H1 (cell line): ENCODE data around the gene FASN. TPM values are rescaled to one million over a fixed set of nuclear protein-coding genes. Genes with fewer than 3 reads are reported as not detected.

Experiments
- CTCF ChIA-PET: fragments of 300-600 bp; sonication (Branson Sonifier 250); formaldehyde crosslinking; loops from one replicate; lab custom pipeline; 2021; ENCODE audit not compliant: partially characterized antibody; lab: Charles Lee
- POLR2A ChIA-PET: fragments of 300-600 bp; sonication (Branson Sonifier 250); formaldehyde crosslinking; loops from one replicate; lab custom pipeline; 2021; ENCODE audit warnings: inconsistent platforms; ENCODE audit not compliant: partially characterized antibody; lab: Charles Lee
- DNase-seq, 2 experiments: peaks; one replicate each; pipeline versions ENCODE4 v3.0.0 to v3.0.0-alpha.2; 2010 to 2022; ENCODE audit warnings: low spot score in 2 of 2, low read depth in 1 of 2, mixed read lengths in 1 of 2
- FAIRE-seq: peaks from 2 replicates; lab custom pipeline; 2011; peaks lifted over from hg19 to GRCh38; lab: Jason Lieb, UNC
- H2AFZ ChIP-seq: 2 replicates; pipeline ENCODE4 v1.8.1; 2012; ENCODE audit warnings: low read length, inconsistent platforms
- H2AK5ac ChIP-seq: 2 replicates; pipeline ENCODE4 v1.6.1; 2013; ENCODE audit warnings: low read depth, low read length
- H2BK120ac ChIP-seq: replicated peaks from 2 replicates; pipeline ENCODE3; 2013; ENCODE audit warnings: low read depth, low read length, inconsistent platforms
- H2BK12ac ChIP-seq: 2 replicates; pipeline ENCODE4 v1.6.1; 2013; ENCODE audit warnings: low read depth, low read length
- H2BK15ac ChIP-seq: 2 replicates; pipeline ENCODE4 v1.6.1; 2013; ENCODE audit warnings: low read length
- H2BK20ac ChIP-seq: 2 replicates; pipeline ENCODE4 v1.6.1; 2013; ENCODE audit warnings: low read length
- H2BK5ac ChIP-seq: 2 replicates; pipeline ENCODE4 v1.6.1; 2013; ENCODE audit warnings: low read depth, low read length
- H3K14ac ChIP-seq: 2 replicates; pipeline ENCODE4 v1.6.1; 2013; ENCODE audit warnings: inconsistent platforms; ENCODE audit not compliant: insufficient read length
- H3K18ac ChIP-seq: 2 replicates; pipeline ENCODE4 v1.6.1; 2013; ENCODE audit warnings: low read length; ENCODE audit errors: extremely low read depth
- H3K23ac ChIP-seq: 2 replicates; pipeline ENCODE4 v1.6.1; 2013; ENCODE audit warnings: inconsistent platforms; ENCODE audit not compliant: insufficient read length
- H3K23me2 ChIP-seq: 2 replicates; pipeline ENCODE4 v1.6.1; 2013; ENCODE audit warnings: low read depth, low read length
- H3K27ac ChIP-seq: 2 replicates; pipeline ENCODE4 v1.6.1; 2011; ENCODE audit warnings: low read depth, low read length, inconsistent platforms
- H3K27me3 ChIP-seq, 4 experiments: replicated peaks in 1 of 4; 1 replicate in 1 of 4; 2 replicates in 3 of 4; pipeline versions ENCODE4 v1.6.1 to v1.8.1; 2011 to 2013; ENCODE audit warnings: low read length in 3 of 4, mild to moderate bottlenecking in 3 of 4, inconsistent platforms in 2 of 4, mixed read lengths in 2 of 4, moderate library complexity in 1 of 4; ENCODE audit not compliant: control insufficient read depth in 3 of 4, insufficient read depth in 3 of 4; ENCODE audit errors: extremely low read depth in 1 of 4
- H3K36me3 ChIP-seq, 4 experiments: 2 replicates each; pipeline versions ENCODE4 v1.6.1 to v1.8.1; 2011 to 2013; ENCODE audit warnings: mild to moderate bottlenecking in 4 of 4, low read length in 3 of 4, moderate library complexity in 2 of 4, control low read depth in 1 of 4, inconsistent platforms in 1 of 4; ENCODE audit not compliant: insufficient read depth in 4 of 4, control insufficient read depth in 2 of 4
- H3K4ac ChIP-seq: replicated peaks from 2 replicates; pipeline ENCODE3; 2013; ENCODE audit warnings: low read length, low read depth, mixed read lengths, inconsistent platforms; ENCODE audit not compliant: insufficient read length
- H3K4me1 ChIP-seq, 4 experiments: replicated peaks in 1 of 4; 1 replicate in 1 of 4; 2 replicates in 3 of 4; pipeline versions ENCODE4 v1.6.1 to v1.8.1; 2011 to 2013; ENCODE audit warnings: low read length in 3 of 4, inconsistent platforms in 2 of 4, mixed read lengths in 1 of 4; ENCODE audit not compliant: insufficient read depth in 4 of 4, control insufficient read depth in 3 of 4
- H3K4me2 ChIP-seq, 2 experiments: 2 replicates each; pipeline versions ENCODE4 v1.6.1 to v1.8.1; 2011 to 2013; ENCODE audit warnings: low read depth in 2 of 2, low read length in 2 of 2, control low read depth in 1 of 2, inconsistent platforms in 1 of 2, mild to moderate bottlenecking in 1 of 2; ENCODE audit not compliant: insufficient read depth in 1 of 2
- H3K4me3 ChIP-seq, 4 experiments: fragments of 200-600, 300-600 bp in 1 of 4; sonication (generic), shearing (Covaris generic), sonication (Bioruptor Twin) in 1 of 4; 2 replicates each; pipeline versions ENCODE4 v1.5.1 to v1.8.1; 2011 to 2016; ENCODE audit warnings: low read length in 4 of 4, low read depth in 3 of 4, control low read depth in 2 of 4, inconsistent platforms in 2 of 4, mild to moderate bottlenecking in 2 of 4, mixed read lengths in 1 of 4, moderate library complexity in 1 of 4; ENCODE audit not compliant: insufficient read depth in 2 of 4; ENCODE audit errors: extremely low read depth in 1 of 4
- H3K56ac ChIP-seq: replicated peaks from 2 replicates; pipeline ENCODE3; 2013; ENCODE audit warnings: low read depth, mild to moderate bottlenecking, mixed read lengths, low read length, inconsistent platforms; ENCODE audit not compliant: insufficient read length
- H3K79me1 ChIP-seq: 2 replicates; pipeline ENCODE4 v1.6.1; 2013; ENCODE audit warnings: low read depth, low read length, control low read depth
- H3K79me2 ChIP-seq, 2 experiments: 2 replicates each; pipeline versions ENCODE4 v1.6.1 to v1.8.1; 2012 to 2013; ENCODE audit warnings: low read length in 2 of 2, mild to moderate bottlenecking in 2 of 2, inconsistent platforms in 1 of 2; ENCODE audit not compliant: insufficient read depth in 2 of 2, control insufficient read depth in 1 of 2
- H3K9ac ChIP-seq, 4 experiments: replicated peaks in 1 of 4; 1 replicate in 1 of 4; 2 replicates in 3 of 4; pipeline versions ENCODE4 v1.6.1 to v1.8.1; 2011 to 2013; ENCODE audit warnings: low read depth in 3 of 4, low read length in 3 of 4, control low read depth in 2 of 4, mild to moderate bottlenecking in 2 of 4, moderate library complexity in 2 of 4, inconsistent platforms in 1 of 4; ENCODE audit errors: extremely low read depth in 1 of 4
- H3K9me3 ChIP-seq, 2 experiments: 2 replicates each; pipeline versions ENCODE4 v1.6.1 to v1.8.1; 2012 to 2013; ENCODE audit warnings: mild to moderate bottlenecking in 2 of 2, moderate library complexity in 2 of 2, control low read depth in 1 of 2, inconsistent platforms in 1 of 2, low read depth in 1 of 2, low read length in 1 of 2, mixed read lengths in 1 of 2; ENCODE audit not compliant: insufficient read depth in 2 of 2
- H4K20me1 ChIP-seq, 2 experiments: replicated peaks in 1 of 2; 2 replicates each; pipeline versions ENCODE3 to v1.8.1; 2011 to 2013; ENCODE audit warnings: inconsistent platforms in 2 of 2, low read length in 2 of 2, mild to moderate bottlenecking in 1 of 2; ENCODE audit not compliant: insufficient read depth in 2 of 2, control insufficient read depth in 1 of 2
- H4K5ac ChIP-seq: 2 replicates; pipeline ENCODE4 v1.6.1; 2013; ENCODE audit warnings: low read length, low read depth, mixed read lengths, inconsistent platforms; ENCODE audit not compliant: insufficient read length
- H4K8ac ChIP-seq: 2 replicates; pipeline ENCODE4 v1.8.0; 2013; ENCODE audit warnings: mild to moderate bottlenecking, moderate library complexity, low read length, inconsistent platforms; ENCODE audit not compliant: insufficient read depth; ENCODE audit errors: extremely low read depth
- H4K91ac ChIP-seq: replicated peaks from 2 replicates; pipeline ENCODE3; 2013; ENCODE audit warnings: low read length, mixed read lengths, inconsistent platforms; ENCODE audit not compliant: insufficient read length
- KDM1A ChIP-seq: fragments of 200-600, 300-600 bp; sonication (generic); IDR thresholded peaks from 2 replicates; pipeline ENCODE4 v1.7.1; 2016; ENCODE audit warnings: mild to moderate bottlenecking, low read length, borderline replicate concordance
- SP1 ChIP-seq: IDR thresholded peaks from 2 replicates; pipeline ENCODE4 v1.6.1; 2011; ENCODE audit warnings: low read depth, low read length
- WGBS, 2 experiments: shearing (Covaris generic) in 1 of 2; methylation state at CpG; one replicate each; pipeline versions ENCODE4 v1.1.6 to v1.1.7; 2013 to 2015; ENCODE audit warnings: low lambda C conversion rate in 2 of 2, mixed read lengths in 2 of 2, inconsistent platforms in 1 of 2, low coverage in 1 of 2, missing lambda C conversion rate in 1 of 2; ENCODE audit not compliant: insufficient replicate concordance in 2 of 2, insufficient coverage in 1 of 2, insufficient read length in 1 of 2; ENCODE audit errors: extremely low coverage in 1 of 2, missing lambda C conversion rate in 1 of 2; 5-methylcytosine and 5-hydroxymethylcytosine counted together
- polyA plus RNA-seq, 7 experiments: library from polyadenylated mRNA; depleted of rRNA in 3 of 7; stranded (reverse) in 5 of 7; unstranded in 2 of 7; fragments of >200 nt in 5 of 7; fragments of 200-250 nt in 2 of 7; gene quantifications; 1 replicate in 5 of 7; 2 replicates in 1 of 7; 4 replicates in 1 of 7; pipeline versions ENCODE4 v1.2.1 to v1.2.3, GENCODE V29; 2011 to 2013; ENCODE audit warnings: missing spikeins in 2 of 7, mixed read lengths in 2 of 7
- total RNA-seq: library from RNA; stranded (reverse); fragmentation: NEBNext Ultra II Directional; extraction: Animal tissue kit (Norgen Biotek cat#: 25700); gene quantifications from 2 replicates; pipeline ENCODE4 v1.2.1, GENCODE V29; 2021

FASN gene
- total and polyA plus RNA-seq, 2 of the 8 experiments (the other 6 are each of a cell fraction or from before 2014, with no cell fraction given), result 143 to 561 TPM

DNA sequence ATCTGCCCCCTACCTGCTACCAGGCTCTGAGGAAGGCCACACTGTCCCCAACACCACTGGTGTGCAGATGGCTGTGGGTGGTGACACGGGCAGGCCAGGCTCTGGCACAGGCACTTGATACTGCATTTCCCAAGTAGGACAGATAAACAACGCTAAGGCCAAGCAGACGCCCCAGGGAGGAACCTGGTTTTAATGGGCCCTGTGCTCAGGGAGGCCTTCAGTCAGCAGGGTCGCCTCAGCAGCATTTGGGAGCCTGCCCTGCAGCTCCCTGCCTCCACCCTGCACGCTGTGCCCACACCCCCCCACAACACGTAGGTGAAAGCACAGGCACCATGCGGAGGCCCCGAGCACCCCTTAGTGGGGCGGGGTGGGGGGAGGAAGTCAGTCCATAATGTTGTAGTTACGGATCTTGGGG is 3.3 kb upstream of the FASN start:
- Histone ChIP-seq H3K4me3 (no peak overlapping the region), H3K4me1 (peaks cover 0 to 63% (median 52%) of the 10 kb centered on the region in 4 experiments; a peak in 6 of 7 replicates), H3K18ac (no peak overlapping the region), H4K20me1 (peaks cover 0 to 8% of the 10 kb centered on the region in 2 experiments), H3K4me2 (no peak overlapping the region), H2BK12ac (no peak overlapping the region), H2BK20ac (no peak overlapping the region), H2BK120ac (no peak overlapping the region), H2BK15ac (no peak overlapping the region; the same call in 1 of the 2 replicates), H3K79me2 (peaks cover 12 to 23% of the 10 kb centered on the region in 2 experiments; a peak in 3 of 4 replicates), H4K5ac (no peak overlapping the region), H3K9ac (no peak overlapping the region), H2AK5ac (peak overlapping the region; percentile 7; the same call in 1 of the 2 replicates), H2BK5ac (peak overlapping the region; percentile 58; the same call in 1 of the 2 replicates), H3K4ac (peak overlapping the region; percentile 74), H3K9me3 (no peaks in the 10 kb centered on the region), H3K56ac (no peak overlapping the region), H4K91ac (no peak overlapping the region), H3K23me2 (peaks cover 14% of the 10 kb centered on the region; the same call in 1 of the 2 replicates), H4K8ac (peak overlapping the region; percentile 22; the same call in 1 of the 2 replicates), H3K36me3 (peaks cover 0 to 1% (median under 1%) of the 10 kb centered on the region in 4 experiments; a peak in 2 of 8 replicates), H3K79me1 (peaks cover 4% of the 10 kb centered on the region), H3K27ac (no peak overlapping the region), H3K14ac (no peak overlapping the region), H2AFZ (no peak overlapping the region), H3K27me3 (no peaks in the 10 kb centered on the region), H3K23ac (no peak overlapping the region)
- CTCF ChIA-PET, result interaction anchor here (0.7 to 6.5 kb wide), 4 partner anchors 16 to 57 kb away, joined by 3 to 61 read pairs (median 8); no protein-coding TSS in a partner anchor
- WGBS, 2 experiments, result 85% methylated on average over 10 of the region's 10 CpGs; no CpG with 5 or more reads in 1 of the 2 experiments
- FAIRE-seq, result no peak
- no peak for DNase-seq
- POLR2A ChIA-PET, result interaction anchor here (0.9 to 1.9 kb wide), 7 partner anchors 9 to 81 kb away, joined by 3 to 6 read pairs (median 4); no protein-coding TSS in a partner anchor
- no peak for TF ChIP-seq KDM1A
- no peak for TF ChIP-seq SP1
